Ovary (tissue), 3 donors: ENCODE data around the gene PRPF8.

Experiments
- CTCF ChIP-seq, 3 donors: fragments of 450-650 bp in 2 of 3; fragments of 200-600 bp in 1 of 3; IDR thresholded peaks; one replicate each; pipeline versions ENCODE4 v1.5.1 to v1.8.0; 2016 to 2022; ENCODE audit warnings: antibody characterized with exemption in 3 of 3, mild to moderate bottlenecking in 1 of 3
- EP300 ChIP-seq: sonication (generic); formaldehyde crosslinking; IDR thresholded peaks from one replicate; pipeline ENCODE4 v1.6.1; 2017; ENCODE audit warnings: antibody characterized with exemption
- donor health status: DM: no; HTN: no; CAD: no.

GRCh38 chr17:1640329-1641064, 44.2 kb downstream of the PRPF8 start:
- TF ChIP-seq CTCF (IDR thresholded peaks at IDR 0.05) = no peak
- no peak for TF ChIP-seq EP300
